PC-9 (cell line): ENCODE measurements around the gene SLAIN2.

Source experiments
- EZH2 ChIP-seq: fragments of 200-600 bp; sonication (generic); IDR thresholded peaks from 2 replicates; pipeline ENCODE4 v1.8.0; 2017; ENCODE audit warnings: antibody characterized with exemption, low read depth
- TF ChIP-seq, protein P1 (sequence below): fragments of 200-600 bp; sonication (generic); conservative IDR thresholded peaks from 2 replicates; pipeline ENCODE4 v1.6.1; 2017; ENCODE audit warnings: mixed run types, antibody characterized with exemption, mild to moderate bottlenecking, moderate library complexity

DNA sequence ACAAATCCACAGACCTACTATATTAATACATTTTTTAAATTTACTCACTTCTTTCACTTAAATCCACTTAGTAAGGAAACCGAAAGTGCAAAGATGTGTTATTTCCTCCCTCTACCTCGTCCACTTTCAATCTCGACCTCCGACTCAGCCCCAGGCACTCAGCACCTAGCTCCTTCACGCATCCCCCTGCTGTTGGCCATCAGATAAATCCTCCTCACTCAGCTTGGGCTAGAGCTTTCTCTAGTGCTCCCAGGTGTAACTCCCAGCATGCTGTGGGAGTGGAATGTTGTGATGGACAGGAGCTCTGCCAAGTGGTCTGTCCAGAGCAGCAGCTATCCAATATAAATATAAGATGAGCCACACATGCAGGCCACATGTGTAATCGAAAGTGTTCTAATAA is 45.0 kb upstream of the SLAIN2 start:
- TF ChIP-seq, protein P1, sequence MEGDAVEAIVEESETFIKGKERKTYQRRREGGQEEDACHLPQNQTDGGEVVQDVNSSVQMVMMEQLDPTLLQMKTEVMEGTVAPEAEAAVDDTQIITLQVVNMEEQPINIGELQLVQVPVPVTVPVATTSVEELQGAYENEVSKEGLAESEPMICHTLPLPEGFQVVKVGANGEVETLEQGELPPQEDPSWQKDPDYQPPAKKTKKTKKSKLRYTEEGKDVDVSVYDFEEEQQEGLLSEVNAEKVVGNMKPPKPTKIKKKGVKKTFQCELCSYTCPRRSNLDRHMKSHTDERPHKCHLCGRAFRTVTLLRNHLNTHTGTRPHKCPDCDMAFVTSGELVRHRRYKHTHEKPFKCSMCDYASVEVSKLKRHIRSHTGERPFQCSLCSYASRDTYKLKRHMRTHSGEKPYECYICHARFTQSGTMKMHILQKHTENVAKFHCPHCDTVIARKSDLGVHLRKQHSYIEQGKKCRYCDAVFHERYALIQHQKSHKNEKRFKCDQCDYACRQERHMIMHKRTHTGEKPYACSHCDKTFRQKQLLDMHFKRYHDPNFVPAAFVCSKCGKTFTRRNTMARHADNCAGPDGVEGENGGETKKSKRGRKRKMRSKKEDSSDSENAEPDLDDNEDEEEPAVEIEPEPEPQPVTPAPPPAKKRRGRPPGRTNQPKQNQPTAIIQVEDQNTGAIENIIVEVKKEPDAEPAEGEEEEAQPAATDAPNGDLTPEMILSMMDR: no peak
- TF ChIP-seq EZH2: no peak
